ENCODE measurements around the gene CEMP1. TPM values are rescaled to one million over a fixed set of nuclear protein-coding genes. Genes with fewer than 3 reads are reported as not detected.

Gene CEMP1
- total and polyA plus RNA-seq, 4 donors = 0.38 to 1.2 TPM; not detected in 2

DNA sequence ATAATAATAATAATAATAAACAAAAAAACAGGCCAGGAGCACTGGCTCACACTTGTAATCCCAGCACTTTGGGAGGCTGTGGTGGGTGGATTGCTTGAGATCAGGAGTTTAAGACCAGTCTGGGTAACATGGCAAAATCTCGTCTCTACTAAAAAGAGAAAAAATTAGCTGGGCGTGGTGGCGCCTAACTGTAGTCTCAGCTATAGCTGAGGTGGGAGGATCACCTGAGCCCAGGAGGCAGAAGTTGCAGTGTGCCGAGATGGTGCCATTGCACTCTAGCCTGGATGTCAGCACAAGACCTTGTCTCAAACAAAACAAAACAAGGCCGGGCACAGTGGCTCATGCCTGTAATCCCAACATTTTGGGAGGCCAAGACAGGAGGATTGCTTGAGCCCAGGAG, 36.2 kb downstream of the CEMP1 start:
- no peaks in the 10 kb centered on the region for H3K27me3 ChIP-seq (ENCODE audit: control insufficient read depth in 1 of 2, insufficient read depth in 2 of 2, low read length in 1 of 2)
- H3K36me3 ChIP-seq (ENCODE audit: control insufficient read depth in 1 of 2, insufficient read depth in 2 of 2, low read length in 1 of 2) = no peaks in the 10 kb centered on the region
- no peak overlapping the region for H3K27ac ChIP-seq (ENCODE audit: low read depth in 1 of 2, low read length in 2 of 2)
- DNase-seq (no peak), ATAC-seq (ENCODE audit: low FRiP score) (no peak)
- intact Hi-C loops (cut with DNase I) = no loop called here
- no peaks in the 10 kb centered on the region for H3K9me3 ChIP-seq (ENCODE audit: control insufficient read depth, low read length)
- no peak overlapping the region for H3K4me3 ChIP-seq (ENCODE audit: low read length in 2 of 2)
- WGBS, 2 donors = 82 to 86% methylated on average over 5 of the region's 5 CpGs
- H3K4me1 ChIP-seq (ENCODE audit: control insufficient read depth in 1 of 2, insufficient read depth in 2 of 2, low read length in 2 of 2) = no peaks in the 10 kb centered on the region

DNA sequence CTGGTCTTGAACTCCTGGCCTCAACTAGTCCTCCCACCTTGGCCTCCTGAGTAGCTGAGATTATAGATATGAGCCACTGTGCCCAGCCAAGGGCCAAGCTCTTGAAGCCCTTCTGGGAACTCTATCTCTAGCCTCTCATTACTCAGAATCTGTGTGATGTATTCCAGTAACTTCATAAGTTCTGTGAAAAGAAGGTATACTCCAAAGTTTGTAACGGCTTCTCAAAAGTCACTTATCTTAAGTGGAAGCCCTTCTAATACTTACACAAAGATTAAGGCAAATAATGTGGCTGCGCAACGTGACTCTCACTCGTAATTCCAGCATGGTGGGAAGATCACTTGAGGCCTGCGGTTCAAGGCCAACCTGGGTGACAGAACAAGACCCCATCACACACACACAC, 36.6 kb downstream of the CEMP1 start:
- DNase-seq = no peak

DNA sequence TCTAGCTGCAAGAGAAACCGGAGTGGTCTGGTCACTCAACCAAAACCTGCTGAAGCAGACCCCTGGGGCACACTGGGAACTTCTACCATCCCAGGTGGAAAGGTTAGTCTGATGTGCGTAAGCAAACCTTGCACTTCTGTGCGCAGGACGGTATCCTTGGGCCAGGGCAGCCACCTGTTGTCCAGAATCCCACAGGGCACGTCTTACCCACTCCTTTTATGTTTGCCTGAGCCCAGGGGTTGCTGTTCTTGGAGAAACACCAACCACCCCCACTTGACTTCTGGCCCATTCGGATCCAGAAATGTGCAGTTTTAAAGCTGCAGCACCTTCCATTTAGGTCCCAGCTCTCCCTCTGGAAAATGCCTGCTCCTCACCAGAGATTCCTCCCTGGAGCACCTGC, 37.6 kb downstream of the CEMP1 start:
- H3K36me3 ChIP-seq (ENCODE audit: control insufficient read depth in 1 of 2, insufficient read depth in 2 of 2, low read length in 1 of 2) = no peaks in the 10 kb centered on the region
- H3K4me1 ChIP-seq (ENCODE audit: control insufficient read depth in 1 of 2, insufficient read depth in 2 of 2, low read length in 2 of 2) = no peaks in the 10 kb centered on the region
- 19 to 31% methylated on average over 6 of the region's 6 CpGs for WGBS, 2 donors
- ATAC-seq (ENCODE audit: low FRiP score) = no peak
- intact Hi-C loops (cut with DNase I) = no loop called here
- H3K27ac ChIP-seq (ENCODE audit: low read depth in 1 of 2, low read length in 2 of 2) = no peak overlapping the region
- no peak for DNase-seq
- no peak overlapping the region for H3K4me3 ChIP-seq (ENCODE audit: low read length in 2 of 2)
- no peaks in the 10 kb centered on the region for H3K27me3 ChIP-seq (ENCODE audit: control insufficient read depth in 1 of 2, insufficient read depth in 2 of 2, low read length in 1 of 2)
- no peaks in the 10 kb centered on the region for H3K9me3 ChIP-seq (ENCODE audit: control insufficient read depth, low read length)

More for the DNA sequence above, 36.6 kb downstream of the CEMP1 start:
- Histone ChIP-seq H3K27me3 (ENCODE audit: control insufficient read depth in 1 of 2, insufficient read depth in 2 of 2, low read length in 1 of 2) (no peaks in the 10 kb centered on the region), H3K36me3 (ENCODE audit: control insufficient read depth in 1 of 2, insufficient read depth in 2 of 2, low read length in 1 of 2) (no peaks in the 10 kb centered on the region), H3K27ac (ENCODE audit: low read depth in 1 of 2, low read length in 2 of 2) (no peak overlapping the region), H3K4me3 (ENCODE audit: low read length in 2 of 2) (no peak overlapping the region), H3K9me3 (ENCODE audit: control insufficient read depth, low read length) (no peaks in the 10 kb centered on the region), H3K4me1 (ENCODE audit: control insufficient read depth in 1 of 2, insufficient read depth in 2 of 2, low read length in 2 of 2) (no peaks in the 10 kb centered on the region)
- intact Hi-C loops (cut with DNase I) = no loop called here
- no peak for ATAC-seq (ENCODE audit: low FRiP score)
- 86 to 93% methylated on average over 5 of the region's 5 CpGs for WGBS, 2 donors

DNA sequence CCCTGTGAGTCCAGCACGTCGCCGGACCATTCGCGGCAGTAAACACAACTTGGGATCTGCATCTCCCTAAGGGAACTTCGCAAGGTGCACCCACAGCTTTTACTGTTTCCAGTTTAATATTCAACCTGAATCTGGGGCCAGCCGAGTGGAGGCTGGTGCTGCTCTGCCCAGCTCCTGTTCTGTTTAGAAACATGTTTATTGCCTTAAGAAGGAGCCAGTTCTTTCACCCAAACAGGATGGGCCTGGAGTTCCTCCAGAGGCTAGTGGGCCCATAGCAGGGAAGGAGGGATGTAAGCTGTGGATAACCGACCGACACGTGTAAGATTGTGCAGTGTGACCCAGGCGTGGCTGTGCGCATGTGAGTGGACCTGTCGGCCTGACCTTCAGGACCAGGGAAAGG, 38.9 kb downstream of the CEMP1 start:
- ATAC-seq (ENCODE audit: low FRiP score) (no peak), DNase-seq (no peak)
- Histone ChIP-seq H3K4me1 (ENCODE audit: control insufficient read depth in 1 of 2, insufficient read depth in 2 of 2, low read length in 2 of 2) (no peaks in the 10 kb centered on the region), H3K27me3 (ENCODE audit: control insufficient read depth in 1 of 2, insufficient read depth in 2 of 2, low read length in 1 of 2) (no peaks in the 10 kb centered on the region), H3K27ac (ENCODE audit: low read depth in 1 of 2, low read length in 2 of 2) (no peak overlapping the region), H3K4me3 (ENCODE audit: low read length in 2 of 2) (no peak overlapping the region), H3K36me3 (ENCODE audit: control insufficient read depth in 1 of 2, insufficient read depth in 2 of 2, low read length in 1 of 2) (no peaks in the 10 kb centered on the region), H3K9me3 (ENCODE audit: control insufficient read depth, low read length) (no peaks in the 10 kb centered on the region)
- WGBS, 2 donors = 87 to 89% methylated on average over 13 of the region's 13 CpGs
- intact Hi-C loops (cut with DNase I) = no loop called here

GRCh38 chr16:2490190-2491105, 40.8 kb downstream of the CEMP1 start:
- no peaks in the 10 kb centered on the region for H3K36me3 ChIP-seq (ENCODE audit: control insufficient read depth in 1 of 2, insufficient read depth in 2 of 2, low read length in 1 of 2)
- no peaks in the 10 kb centered on the region for H3K27me3 ChIP-seq (ENCODE audit: control insufficient read depth in 1 of 2, insufficient read depth in 2 of 2, low read length in 1 of 2)
- DNase-seq = no peak
- H3K27ac ChIP-seq (ENCODE audit: low read depth in 1 of 2, low read length in 2 of 2) = no peak overlapping the region
- no peaks in the 10 kb centered on the region for H3K9me3 ChIP-seq (ENCODE audit: control insufficient read depth, low read length)
- intact Hi-C loops (cut with DNase I) = no loop called here
- 89 to 90% methylated on average over 23 of the region's 23 CpGs for WGBS, 2 donors
- no peak overlapping the region for H3K4me3 ChIP-seq (ENCODE audit: low read length in 2 of 2)
- ATAC-seq (ENCODE audit: low FRiP score) = no peak
- H3K4me1 ChIP-seq (ENCODE audit: control insufficient read depth in 1 of 2, insufficient read depth in 2 of 2, low read length in 2 of 2) = no peaks in the 10 kb centered on the region

DNA sequence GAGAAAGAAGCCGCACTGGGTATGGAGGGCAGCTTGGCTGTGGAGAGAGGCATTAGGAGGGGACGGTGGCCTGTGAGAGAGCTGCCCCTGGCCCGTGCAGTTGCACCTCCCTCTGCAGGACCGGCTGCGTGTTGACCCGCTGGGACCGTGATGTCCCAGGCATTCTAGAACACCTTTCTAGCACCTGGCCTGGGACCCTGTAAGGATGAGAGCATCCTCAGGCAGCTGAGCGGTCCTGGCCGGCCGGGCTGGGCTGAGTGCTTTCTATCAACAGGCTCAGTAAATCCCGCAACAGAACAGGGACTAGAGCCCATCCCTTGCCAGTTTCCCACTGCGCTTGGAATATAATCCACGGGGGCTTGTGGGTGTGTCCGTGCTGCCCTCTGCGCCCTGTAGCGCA, 41.6 kb downstream of the CEMP1 start:
- intact Hi-C loops (cut with DNase I) = no loop called here
- ATAC-seq (ENCODE audit: low FRiP score) = no peak

GRCh38 chr16:2487903-2488531, 43.2 kb downstream of the CEMP1 start:
- DNase-seq (no peak), ATAC-seq (ENCODE audit: low FRiP score) (no peak)
- 83 to 87% methylated on average over 15 of the region's 15 CpGs for WGBS, 2 donors
- Histone ChIP-seq H3K27me3 (ENCODE audit: control insufficient read depth in 1 of 2, insufficient read depth in 2 of 2, low read length in 1 of 2) (no peaks in the 10 kb centered on the region), H3K27ac (ENCODE audit: low read depth in 1 of 2, low read length in 2 of 2) (no peak overlapping the region), H3K9me3 (ENCODE audit: control insufficient read depth, low read length) (no peaks in the 10 kb centered on the region), H3K36me3 (ENCODE audit: control insufficient read depth in 1 of 2, insufficient read depth in 2 of 2, low read length in 1 of 2) (no peaks in the 10 kb centered on the region), H3K4me1 (ENCODE audit: control insufficient read depth in 1 of 2, insufficient read depth in 2 of 2, low read length in 2 of 2) (no peaks in the 10 kb centered on the region), H3K4me3 (ENCODE audit: low read length in 2 of 2) (no peak overlapping the region)
- intact Hi-C loops (cut with DNase I) = no loop called here

More for the DNA sequence above, 41.6 kb downstream of the CEMP1 start:
- Histone ChIP-seq H3K4me1 (ENCODE audit: control insufficient read depth in 1 of 2, insufficient read depth in 2 of 2, low read length in 2 of 2) (no peaks in the 10 kb centered on the region), H3K27me3 (ENCODE audit: control insufficient read depth in 1 of 2, insufficient read depth in 2 of 2, low read length in 1 of 2) (no peaks in the 10 kb centered on the region), H3K4me3 (ENCODE audit: low read length in 2 of 2) (no peak overlapping the region), H3K36me3 (ENCODE audit: control insufficient read depth in 1 of 2, insufficient read depth in 2 of 2, low read length in 1 of 2) (no peaks in the 10 kb centered on the region), H3K27ac (ENCODE audit: low read depth in 1 of 2, low read length in 2 of 2) (no peak overlapping the region), H3K9me3 (ENCODE audit: control insufficient read depth, low read length) (no peaks in the 10 kb centered on the region)
- WGBS, 2 donors = 95 to 96% methylated on average over 16 of the region's 16 CpGs
- DNase-seq = no peak

- DNase-seq = no peak
- H3K4me1 ChIP-seq (ENCODE audit: control insufficient read depth in 1 of 2, insufficient read depth in 2 of 2, low read length in 2 of 2) = no peaks in the 10 kb centered on the region
- H3K4me3 ChIP-seq (ENCODE audit: low read length in 2 of 2) = no peak overlapping the region
- H3K9me3 ChIP-seq (ENCODE audit: control insufficient read depth, low read length) = no peaks in the 10 kb centered on the region
- WGBS, 2 donors = 84 to 87% methylated on average over 8 of the region's 8 CpGs
- H3K27ac ChIP-seq (ENCODE audit: low read depth in 1 of 2, low read length in 2 of 2) = no peak overlapping the region
- intact Hi-C loops (cut with DNase I) = no loop called here
- ATAC-seq (ENCODE audit: low FRiP score) = no peak
- H3K27me3 ChIP-seq (ENCODE audit: control insufficient read depth in 1 of 2, insufficient read depth in 2 of 2, low read length in 1 of 2) = no peaks in the 10 kb centered on the region
- H3K36me3 ChIP-seq (ENCODE audit: control insufficient read depth in 1 of 2, insufficient read depth in 2 of 2, low read length in 1 of 2) = no peaks in the 10 kb centered on the region
Measured at GRCh38 chr16:2487517-2487842, 43.7 kb downstream of the CEMP1 start.

Measured in aorta (tissue), 5 donors.